A549 (cell line): Measurements from ENCODE around the gene NTNG2.

Source experiments
- CTCF ChIP-seq: fragments of >200 bp; sonication (Bioruptor Twin); formaldehyde crosslinking; IDR thresholded peaks from 3 replicates; pipeline ENCODE4 v1.5.1; 2016
- EHMT2 ChIP-seq: fragments of 200-600 bp; sonication (generic); IDR thresholded peaks from 2 replicates; pipeline ENCODE4 v1.6.1; 2016; ENCODE audit warnings: antibody characterized with exemption, low read depth, mild to moderate bottlenecking, moderate library complexity
- EP300 ChIP-seq, 2 experiments: fragments of >200 bp; sonication (Bioruptor Twin); formaldehyde crosslinking; IDR thresholded peaks; 2 replicates in 1 of 2; 3 replicates in 1 of 2; pipeline ENCODE4 v1.6.1; 2016 to 2017
- POLR2A ChIP-seq: IDR thresholded peaks from 2 replicates; pipeline ENCODE4 v1.6.1; 2012; ENCODE audit warnings: mild to moderate bottlenecking, low read length
- TF ChIP-seq, protein P1 (sequence below): IDR thresholded peaks from 2 replicates; pipeline ENCODE4 v1.6.1; 2012

GRCh38 chr9:132201139-132201538 is 39.3 kb downstream of the NTNG2 start:
- TF ChIP-seq POLR2A (no peak), CTCF (no peak), EHMT2 (no peak), EP300 (IDR thresholded peaks at IDR 0.05) (no peak)
- TF ChIP-seq, protein P1, sequence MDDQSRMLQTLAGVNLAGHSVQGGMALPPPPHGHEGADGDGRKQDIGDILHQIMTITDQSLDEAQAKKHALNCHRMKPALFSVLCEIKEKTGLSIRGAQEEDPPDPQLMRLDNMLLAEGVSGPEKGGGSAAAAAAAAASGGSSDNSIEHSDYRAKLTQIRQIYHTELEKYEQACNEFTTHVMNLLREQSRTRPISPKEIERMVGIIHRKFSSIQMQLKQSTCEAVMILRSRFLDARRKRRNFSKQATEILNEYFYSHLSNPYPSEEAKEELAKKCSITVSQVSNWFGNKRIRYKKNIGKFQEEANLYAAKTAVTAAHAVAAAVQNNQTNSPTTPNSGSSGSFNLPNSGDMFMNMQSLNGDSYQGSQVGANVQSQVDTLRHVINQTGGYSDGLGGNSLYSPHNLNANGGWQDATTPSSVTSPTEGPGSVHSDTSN, result no peak
